DMS153 (cell line): Measurements from ENCODE around the gene EZH1.

Experiments
- DNase-seq: peaks from one replicate; lab custom pipeline; 2025; lab: John Stamatoyannopoulos, UW

The EZH1 gene

DNA sequence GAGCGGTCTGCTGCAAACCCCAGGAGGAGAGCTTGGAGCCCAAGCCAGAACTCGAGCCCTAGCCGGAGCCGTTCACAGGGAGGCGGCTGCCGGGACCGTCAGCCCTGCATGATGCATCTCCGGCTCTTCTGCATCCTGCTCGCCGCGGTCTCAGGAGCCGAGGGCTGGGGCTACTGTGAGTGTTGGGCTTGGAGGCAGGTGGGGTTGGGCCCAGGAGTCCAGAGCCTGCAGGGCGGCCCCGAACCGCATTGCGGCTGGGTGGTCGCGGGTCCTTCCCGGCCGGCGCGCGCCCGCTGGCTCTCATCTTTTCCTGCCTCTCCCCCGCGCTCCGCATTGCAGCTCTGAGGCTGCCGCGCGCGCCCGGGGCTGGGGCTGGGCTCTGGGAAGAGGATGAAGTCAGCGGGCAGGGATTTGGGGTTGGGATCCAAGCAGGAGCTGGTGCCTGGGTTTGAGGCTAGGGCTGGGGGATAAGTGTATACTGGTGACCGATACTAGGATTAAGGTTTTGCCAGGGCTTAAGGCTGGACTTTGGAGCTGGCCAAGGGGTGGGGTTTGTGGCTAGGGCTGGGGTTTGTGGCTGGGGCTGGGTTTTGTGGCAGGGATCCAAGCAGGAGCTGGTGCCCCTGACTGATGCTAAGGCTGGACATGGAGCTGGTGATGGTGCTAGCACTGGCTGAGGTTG lies 62.0 kb downstream of the EZH1 start:
- DNase-seq, result no peak

GRCh38 chr17:42681976-42682721 lies 62.7 kb downstream of the EZH1 start, which contains the start of gene CNTNAP1:
Gene CNTNAP1, plus strand, starts transcription at chr17:42682531. Its CDS starts 299 bp downstream, at chr17:42682830.
- DNase-seq, result no peak

- peak; percentile 19 for DNase-seq
These were observed 64.5 kb downstream of the EZH1 start for GRCh38 chr17:42680331-42680808.

DNA sequence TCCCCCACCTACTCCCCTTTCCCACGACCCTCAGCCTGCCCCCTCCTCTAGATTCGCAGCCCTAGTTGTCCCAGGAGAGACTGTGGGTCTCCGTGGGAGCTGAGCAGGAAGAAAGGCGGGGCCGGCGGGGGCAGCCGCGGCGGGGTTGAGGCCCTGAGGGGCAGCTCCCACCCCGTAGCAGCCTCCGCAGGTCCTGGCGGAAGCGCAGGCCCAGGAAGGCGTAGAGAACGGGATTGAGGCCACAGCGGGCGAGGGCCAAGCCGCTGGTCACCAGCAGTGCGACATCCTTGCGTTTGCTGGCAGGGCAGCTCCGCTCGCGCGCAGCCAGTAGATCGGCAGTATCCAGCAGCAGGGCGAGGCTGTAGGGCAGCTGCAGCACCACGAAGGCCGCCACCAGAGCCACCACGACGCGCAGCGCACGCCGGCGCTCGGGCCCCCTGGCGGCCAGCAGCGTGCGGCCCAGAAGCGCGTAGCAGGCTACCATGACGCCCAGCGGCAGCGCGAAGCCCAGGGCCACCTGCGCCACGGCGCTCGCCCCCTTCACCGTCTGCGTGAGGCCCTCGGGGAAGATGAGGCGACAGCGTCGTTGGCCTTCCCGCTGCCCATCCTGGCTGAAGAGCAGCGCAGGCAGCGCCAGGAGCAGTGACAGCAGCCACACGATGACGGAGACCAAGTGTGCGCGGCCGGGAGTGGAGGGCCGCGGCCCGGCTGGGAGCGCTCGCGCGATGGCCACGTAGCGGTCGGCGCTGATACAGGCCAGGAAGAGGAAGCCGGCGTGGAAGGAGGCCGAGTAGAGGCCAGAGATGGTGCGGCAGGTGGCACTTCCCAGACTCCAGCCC lies 65.1 kb downstream of the EZH1 start:
- peak; percentile 74 for DNase-seq

GRCh38 chr17:42678951-42679491 lies 65.8 kb downstream of the EZH1 start:
- DNase-seq, result peak; percentile 21

DNA sequence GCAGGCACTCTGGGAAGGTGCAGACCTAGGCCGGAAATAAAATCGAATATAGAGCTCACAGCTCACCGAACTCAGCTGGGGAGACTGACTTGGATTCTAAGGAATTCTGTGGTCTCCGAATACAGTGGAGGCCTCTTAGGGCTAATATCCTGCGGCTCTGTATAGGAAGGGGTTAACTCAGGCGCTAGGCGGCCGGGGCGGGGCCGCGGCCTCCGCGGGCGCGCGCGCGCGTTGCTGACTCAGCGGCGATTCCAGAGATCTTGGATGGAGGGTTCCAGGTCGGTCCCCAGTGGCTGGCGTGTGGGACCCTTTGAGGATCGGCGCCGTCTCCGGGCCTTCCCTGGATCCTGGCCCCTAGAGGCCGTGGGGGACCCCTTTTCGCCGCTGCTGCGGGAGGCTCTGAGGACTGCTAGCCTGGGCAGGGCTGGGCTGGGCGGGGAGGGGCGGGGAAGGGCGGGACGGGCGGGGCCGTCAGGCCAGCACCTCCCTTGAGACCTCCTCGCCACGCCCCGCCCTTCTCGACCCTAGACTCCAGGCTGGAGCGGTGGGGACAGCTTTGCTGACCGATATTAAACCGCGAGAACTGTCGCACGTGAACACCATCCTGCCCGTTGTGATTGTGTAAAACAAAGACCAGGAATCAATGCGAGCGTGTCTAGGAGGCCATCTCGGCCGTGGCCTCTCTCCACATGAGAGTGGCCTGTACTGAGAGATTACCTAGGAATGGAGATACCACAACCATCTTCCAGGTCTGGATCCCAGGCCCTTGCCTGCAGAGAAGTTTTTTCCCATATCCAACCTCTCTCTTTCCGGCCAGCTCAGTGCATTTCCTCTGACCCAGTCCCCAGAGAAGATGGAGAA lies 66.7 kb downstream of the EZH1 start:
- DNase-seq, result peak; percentile 82

DNA sequence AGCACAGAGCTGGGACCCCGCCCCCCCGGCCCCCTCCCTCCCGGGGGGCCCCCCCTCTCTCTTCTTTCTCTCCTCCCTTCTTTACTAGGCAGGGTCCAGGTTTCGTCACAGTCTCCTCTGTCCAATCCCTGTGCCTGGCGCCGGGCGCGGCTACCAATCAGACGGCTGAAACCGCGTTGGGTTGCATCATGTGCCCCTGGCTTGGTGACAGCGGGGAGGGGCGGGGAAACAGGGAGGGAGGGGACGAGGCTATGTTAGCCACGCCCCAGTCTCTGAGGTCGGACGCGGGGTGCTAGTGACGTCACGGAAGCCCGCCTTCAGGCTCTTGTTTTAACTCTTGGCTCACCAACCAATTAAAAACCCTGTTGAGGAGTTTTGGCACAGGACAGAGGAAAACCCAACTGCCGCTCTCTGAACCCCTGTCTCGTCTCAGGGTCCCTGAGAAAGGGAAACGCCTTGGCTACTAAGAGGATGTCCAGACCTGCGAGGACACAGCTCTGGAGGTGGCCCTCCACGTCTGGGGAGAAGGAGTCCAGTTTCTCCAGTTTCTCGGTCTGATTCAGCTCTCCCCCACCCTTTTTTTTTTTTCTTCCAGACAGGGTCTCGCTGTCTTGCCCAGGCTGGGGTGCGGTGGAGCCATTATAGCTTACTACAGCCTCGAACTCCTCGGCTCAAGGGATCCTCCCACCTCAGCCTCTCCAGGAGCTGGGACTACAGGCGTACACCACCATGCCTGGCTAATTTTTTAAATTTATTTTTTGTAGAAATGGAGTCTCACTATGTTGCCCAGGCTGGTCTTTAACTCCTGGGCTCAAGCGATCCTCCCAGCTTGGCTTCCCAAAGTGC lies 67.6 kb downstream of the EZH1 start:
- DNase-seq, result peak; percentile 99

- DNase-seq, result no peak
These were observed 68.3 kb downstream of the EZH1 start, which contains the start of gene PLEKHH3 for GRCh38 chr17:42676424-42677011. Gene PLEKHH3, minus strand, starts transcription at chr17:42676994. Its CDS starts 431 bp downstream, at chr17:42676563.

DNA sequence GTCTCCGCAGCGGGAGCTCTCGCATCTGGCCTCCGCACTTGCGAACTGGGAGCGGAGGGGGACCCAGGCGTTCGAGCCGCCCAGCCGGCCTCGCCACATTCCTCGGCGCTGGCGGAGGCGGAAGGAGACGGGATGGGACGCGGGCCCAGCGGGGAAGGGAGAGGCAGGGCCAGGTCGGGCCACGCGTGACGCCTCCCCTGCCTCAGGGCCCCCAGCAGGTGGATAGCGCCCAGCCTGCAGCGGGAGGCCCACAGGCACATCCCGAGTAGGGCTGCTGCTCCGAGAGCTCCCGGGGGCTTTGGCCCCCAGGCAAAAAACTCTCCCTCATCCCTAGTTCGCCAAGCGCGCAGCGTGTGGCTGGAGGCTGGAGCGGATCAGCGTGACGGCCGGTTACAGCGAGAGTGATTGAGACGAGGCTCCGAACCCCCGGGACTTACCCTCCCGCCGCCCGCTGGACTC lies 68.8 kb downstream of the EZH1 start:
- DNase-seq, result no peak

DNA sequence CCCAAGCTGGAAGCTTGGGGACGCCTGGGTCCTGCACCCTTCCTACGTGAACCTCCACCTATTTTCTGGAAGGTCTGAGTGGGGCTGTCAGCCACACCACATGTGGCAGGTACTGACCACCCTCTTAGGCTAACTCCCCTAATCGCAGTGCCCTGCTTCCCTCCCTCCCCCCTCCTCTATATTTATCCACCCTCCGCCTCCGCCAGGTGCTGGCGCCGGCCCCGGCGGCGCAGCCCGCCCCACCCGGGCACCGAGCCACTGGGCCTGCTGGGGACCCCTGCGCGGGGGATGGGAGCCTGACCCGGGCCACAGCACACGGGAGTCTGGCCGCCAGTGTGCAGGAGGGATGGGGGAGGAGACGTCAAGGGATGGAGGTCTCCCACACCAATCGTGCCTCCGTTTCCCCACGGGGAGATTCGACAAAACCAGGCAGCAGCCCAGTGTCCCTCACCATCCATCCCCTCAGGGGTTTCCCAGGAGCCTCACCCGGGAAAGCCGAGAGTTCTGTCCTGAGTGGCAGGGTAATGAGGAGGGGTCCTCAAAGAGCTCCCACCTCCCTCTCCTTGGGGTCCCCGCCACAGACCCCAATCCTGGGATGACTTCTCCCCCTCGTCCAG lies 69.4 kb downstream of the EZH1 start:
- no peak for DNase-seq

GRCh38 chr17:42674755-42675347 lies 70.0 kb downstream of the EZH1 start:
- DNase-seq, result no peak

DNA sequence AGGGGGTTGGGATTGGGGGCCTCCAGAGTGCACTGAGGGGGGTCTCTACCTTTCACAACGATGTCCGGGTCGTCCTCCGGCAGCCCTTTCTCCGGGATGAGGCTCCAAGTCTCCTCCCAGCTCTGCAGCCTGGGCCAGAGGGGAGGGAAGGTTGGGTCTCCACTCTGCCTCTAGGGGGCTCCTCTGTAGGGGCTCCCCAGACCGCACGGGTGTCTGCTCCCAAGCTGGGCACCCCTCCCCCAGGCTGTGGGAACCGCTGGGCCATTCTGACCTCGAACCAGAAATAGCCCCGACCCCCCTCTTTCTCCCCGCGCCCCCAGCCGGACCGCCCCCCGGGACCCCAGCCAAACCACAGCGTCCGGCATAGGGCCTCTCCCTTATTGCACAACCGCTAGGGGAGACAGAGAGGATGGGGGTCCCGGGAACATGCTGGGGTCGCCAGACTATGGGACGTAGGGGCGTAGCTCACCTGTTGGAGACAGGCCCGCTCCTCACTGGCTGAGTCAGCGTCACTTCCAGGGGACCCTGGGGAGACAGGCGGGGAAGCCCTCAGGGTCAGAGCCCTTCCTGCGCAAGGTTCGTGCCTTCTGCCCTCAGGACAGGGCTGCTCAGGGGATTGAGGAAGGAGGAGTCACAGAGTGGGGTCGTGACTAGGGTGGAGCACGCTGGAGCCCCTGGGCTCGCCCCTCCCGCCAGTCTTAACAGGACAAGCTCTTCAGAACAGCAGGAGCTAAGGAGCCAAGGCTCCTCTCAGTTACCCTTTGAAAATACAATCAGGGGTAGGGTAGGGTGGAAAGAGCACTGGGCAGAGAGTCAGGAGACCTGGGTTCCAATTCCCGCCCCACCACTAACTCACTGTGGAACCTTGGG lies 70.7 kb downstream of the EZH1 start:
- DNase-seq, result no peak

DNA sequence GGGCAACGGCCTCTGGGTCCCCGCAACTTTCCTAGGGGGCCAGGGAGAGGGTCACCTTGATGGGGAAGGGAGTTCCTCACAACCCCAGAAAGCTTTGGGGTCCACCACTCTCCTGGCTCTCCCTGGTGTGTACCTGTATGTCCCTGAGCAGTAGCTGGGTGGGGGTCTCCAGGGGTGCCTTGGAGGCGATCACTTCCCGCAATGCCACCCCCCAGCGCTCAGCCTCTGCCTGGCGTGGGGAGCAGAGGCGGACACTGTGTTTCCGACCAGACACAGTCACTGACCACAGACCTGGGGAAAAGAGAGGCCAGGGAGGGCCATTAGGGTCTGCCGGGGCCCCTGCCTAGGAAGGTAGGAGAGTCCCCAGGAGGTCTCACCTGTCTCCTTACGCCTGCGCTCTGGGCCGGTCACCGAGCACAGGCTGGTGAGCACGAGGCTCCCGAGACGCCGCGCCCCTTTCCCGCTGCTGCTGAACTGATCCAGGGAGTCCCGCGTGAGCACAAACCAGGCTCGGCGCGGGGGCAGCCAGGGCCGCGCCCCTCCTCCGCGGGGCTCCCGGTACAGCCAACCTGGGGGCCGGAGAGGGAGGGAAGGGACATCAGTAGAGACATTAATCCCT lies 71.5 kb downstream of the EZH1 start:
- no peak for DNase-seq

GRCh38 chr17:42672038-42672437 lies 72.8 kb downstream of the EZH1 start:
- no peak for DNase-seq

- no peak for DNase-seq
These were observed 73.8 kb downstream of the EZH1 start for GRCh38 chr17:42670789-42671657.
